GDM1 (cell line): ENCODE results near the gene LRRC8D.

Source experiments
- DNase-seq: peaks from one replicate; lab custom pipeline; 2025; lab: John Stamatoyannopoulos, UW

LRRC8D gene

GRCh38 chr1:89871768-89872473 is 51.1 kb downstream of the LRRC8D start:
- no peak for DNase-seq

GRCh38 chr1:89872567-89872966 is 51.7 kb downstream of the LRRC8D start:
- no peak for DNase-seq

- DNase-seq, result no peak
Measured at GRCh38 chr1:89873288-89873687, 52.5 kb downstream of the LRRC8D start.

- DNase-seq, result no peak
Measured at GRCh38 chr1:89873770-89874169, 52.9 kb downstream of the LRRC8D start.

- no peak for DNase-seq
Measured at GRCh38 chr1:89876463-89876862, 55.6 kb downstream of the LRRC8D start.

GRCh38 chr1:89877756-89878155 is 56.9 kb downstream of the LRRC8D start:
- no peak for DNase-seq

- no peak for DNase-seq
Measured at GRCh38 chr1:89878256-89878655, 57.4 kb downstream of the LRRC8D start.

GRCh38 chr1:89880679-89881078 is 59.8 kb downstream of the LRRC8D start:
- DNase-seq, result no peak

GRCh38 chr1:89881415-89882058 is 60.7 kb downstream of the LRRC8D start:
- DNase-seq, result no peak

- no peak for DNase-seq
Measured at GRCh38 chr1:89882348-89883029, 61.7 kb downstream of the LRRC8D start.

GRCh38 chr1:89883030-89883379 is 62.2 kb downstream of the LRRC8D start:
- DNase-seq, result no peak

- no peak for DNase-seq
Measured at GRCh38 chr1:89884718-89885596, 64.1 kb downstream of the LRRC8D start.

- no peak for DNase-seq
Measured at GRCh38 chr1:89887270-89887669, 66.4 kb downstream of the LRRC8D start.

- DNase-seq, result no peak
Measured at GRCh38 chr1:89887713-89888112, 66.9 kb downstream of the LRRC8D start.

GRCh38 chr1:89888480-89889322 is 67.9 kb downstream of the LRRC8D start:
- DNase-seq, result no peak

GRCh38 chr1:89889323-89889615 is 68.4 kb downstream of the LRRC8D start:
- no peak for DNase-seq

GRCh38 chr1:89890085-89890752 is 69.4 kb downstream of the LRRC8D start:
- DNase-seq, result no peak

GRCh38 chr1:89892816-89893215 is 72.0 kb downstream of the LRRC8D start:
- DNase-seq, result no peak

- DNase-seq, result no peak
Measured at GRCh38 chr1:89894210-89895201, 73.7 kb downstream of the LRRC8D start.
